A549 (cell line): ENCODE measurements around the gene PPP1R9B.

Experiments
- BHLHE40 ChIP-seq: IDR thresholded peaks from 2 replicates; pipeline ENCODE4 v1.6.1; 2012; ENCODE audit warnings: low read depth, low read length, inconsistent platforms
- CBX2 ChIP-seq: fragments of 200-600 bp; sonication (generic); IDR thresholded peaks from 2 replicates; pipeline ENCODE4 v1.6.1; 2016; ENCODE audit warnings: low read depth, mild to moderate bottlenecking, borderline replicate concordance
- CTCF ChIP-seq: fragments of >200 bp; sonication (Bioruptor Twin); formaldehyde crosslinking; IDR thresholded peaks from 3 replicates; pipeline ENCODE4 v1.5.1; 2016
- HDAC2 ChIP-seq: fragments of 200-600 bp; sonication (generic); IDR thresholded peaks from 2 replicates; pipeline ENCODE4 v1.6.1; 2016
- JUNB ChIP-seq: fragments of >200 bp; sonication (Bioruptor Twin); formaldehyde crosslinking; IDR thresholded peaks from 2 replicates; pipeline ENCODE4 v1.6.1; 2016
- MAZ ChIP-seq: fragments of 150-350 bp; IDR thresholded peaks from 2 replicates; pipeline ENCODE4 v1.6.1; 2014; ENCODE audit warnings: antibody characterized with exemption, low read depth, low read length, borderline replicate concordance
- POLR2A ChIP-seq: IDR thresholded peaks from 2 replicates; pipeline ENCODE4 v1.6.1; 2012; ENCODE audit warnings: mild to moderate bottlenecking, low read length
- RAD21 ChIP-seq, 2 experiments: fragments of >200 bp in 1 of 2; sonication (Bioruptor Twin) in 1 of 2; formaldehyde crosslinking in 1 of 2; IDR thresholded peaks in 1 of 2; conservative IDR thresholded peaks in 1 of 2; 2 replicates in 1 of 2; 3 replicates in 1 of 2; pipeline ENCODE4 v1.6.1; 2012 to 2018; ENCODE audit warnings: inconsistent platforms in 1 of 2
- REST ChIP-seq: fragments of 200-600 bp; sonication (generic); IDR thresholded peaks from 2 replicates; pipeline ENCODE4 v1.6.1; 2016; ENCODE audit warnings: antibody characterized with exemption, mild to moderate bottlenecking, moderate library complexity
- SREBF2 ChIP-seq: fragments of 450-650 bp; IDR thresholded peaks from 2 replicates; pipeline ENCODE4 v1.6.1; 2014; ENCODE audit warnings: mild to moderate bottlenecking, moderate library complexity
- USF2 ChIP-seq: fragments of 450-650 bp; IDR thresholded peaks from 2 replicates; pipeline ENCODE4 v1.6.1; 2014; ENCODE audit warnings: antibody characterized with exemption
- ZSCAN20 ChIP-seq: fragments of 250-450 bp; sonication (Bioruptor Pico); IDR thresholded peaks from 2 replicates; pipeline ENCODE4 v1.8.0; 2022; ENCODE audit warnings: mild to moderate bottlenecking, moderate library complexity
- TF ChIP-seq, protein P1 (sequence below): fragments of 150-350 bp; IDR thresholded peaks from 2 replicates; pipeline ENCODE4 v1.6.1; 2014; ENCODE audit warnings: low read depth, mild to moderate bottlenecking, low read length

DNA sequence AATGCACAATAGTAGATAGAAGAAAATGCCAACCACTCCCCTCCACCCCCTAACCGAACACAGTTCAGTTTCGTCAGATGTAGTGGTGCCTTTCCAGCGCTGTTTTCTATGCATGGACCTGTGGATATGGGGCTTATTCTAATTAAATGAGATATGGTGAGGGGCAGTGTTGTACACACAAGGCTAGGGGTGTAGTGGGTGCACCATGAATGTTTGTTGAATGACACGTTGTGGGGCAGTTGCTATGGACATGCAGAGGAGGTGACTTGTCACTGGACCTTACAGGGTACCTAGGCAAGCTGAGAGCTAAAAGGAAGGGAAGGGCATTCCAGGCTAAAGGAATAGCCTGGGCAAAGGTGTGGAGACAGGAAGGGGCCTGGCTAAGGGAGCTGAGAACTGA lies 51.9 kb downstream of the PPP1R9B start:
- TF ChIP-seq REST (no peak), ZSCAN20 (CRISPR knock-in tag) (no peak), SREBF2 (no peak), CTCF (no peak), POLR2A (no peak), HDAC2 (no peak), USF2 (no peak), JUNB (no peak), RAD21 (conservative IDR thresholded peaks at IDR 0.05 in 1 of 2, IDR thresholded peaks at IDR 0.05 in 1 of 2) (no peak), CBX2 (no peak), MAZ (no peak), BHLHE40 (no peak)
- TF ChIP-seq, protein P1, sequence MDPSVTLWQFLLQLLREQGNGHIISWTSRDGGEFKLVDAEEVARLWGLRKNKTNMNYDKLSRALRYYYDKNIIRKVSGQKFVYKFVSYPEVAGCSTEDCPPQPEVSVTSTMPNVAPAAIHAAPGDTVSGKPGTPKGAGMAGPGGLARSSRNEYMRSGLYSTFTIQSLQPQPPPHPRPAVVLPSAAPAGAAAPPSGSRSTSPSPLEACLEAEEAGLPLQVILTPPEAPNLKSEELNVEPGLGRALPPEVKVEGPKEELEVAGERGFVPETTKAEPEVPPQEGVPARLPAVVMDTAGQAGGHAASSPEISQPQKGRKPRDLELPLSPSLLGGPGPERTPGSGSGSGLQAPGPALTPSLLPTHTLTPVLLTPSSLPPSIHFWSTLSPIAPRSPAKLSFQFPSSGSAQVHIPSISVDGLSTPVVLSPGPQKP: no peak
